HuH-7.5 (cell line): ENCODE measurements around the gene YARS2.
"Not testable (repeated sequence)": the region's sequence is repeated elsewhere in the genome, so short reads cannot be mapped to it uniquely, and the experiment has no call there.

Experiments used
- DNase-seq: peaks from one replicate; pipeline ENCODE4 v3.0.0; 2011; ENCODE audit warnings: low spot score

Gene YARS2

DNA sequence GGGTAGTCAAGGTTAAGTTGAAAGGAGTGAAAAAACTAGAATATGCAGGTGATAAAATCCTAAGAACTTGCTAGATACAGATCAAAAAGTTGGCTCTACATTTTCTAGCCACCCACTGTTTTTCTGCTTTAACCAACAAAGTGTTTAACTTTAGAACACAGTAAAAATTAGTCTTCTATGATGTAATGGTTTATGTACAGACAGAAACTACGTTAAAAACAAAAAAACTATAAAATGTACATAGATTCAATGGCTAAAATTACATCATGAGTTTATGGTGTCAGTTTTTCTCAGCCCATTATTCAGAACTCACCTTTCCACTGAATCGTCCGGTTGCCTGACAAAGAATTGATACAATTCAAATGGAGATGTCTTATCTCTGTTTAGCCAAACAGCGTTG lies 2.1 kb downstream of the YARS2 start:
- DNase-seq: no peak

DNA sequence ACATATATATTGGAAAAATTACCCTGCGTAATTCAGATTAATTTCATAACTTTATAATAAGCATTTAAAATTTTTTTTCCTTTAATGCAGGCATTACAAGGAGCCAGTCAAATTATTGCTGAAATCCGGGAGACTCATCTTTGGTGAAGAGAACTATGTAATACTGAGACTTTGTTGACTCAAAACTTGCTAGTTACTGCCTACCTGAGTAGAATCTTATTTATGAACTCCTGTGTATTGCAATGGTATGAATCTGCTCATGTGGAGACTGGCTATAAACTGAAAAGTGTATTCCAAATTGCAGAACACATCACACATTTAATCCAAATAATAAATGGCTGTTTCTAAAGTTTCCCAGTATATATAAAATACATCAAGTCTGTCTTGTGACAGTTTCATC lies 12.4 kb downstream of the YARS2 start:
- DNase-seq: no peak

DNA sequence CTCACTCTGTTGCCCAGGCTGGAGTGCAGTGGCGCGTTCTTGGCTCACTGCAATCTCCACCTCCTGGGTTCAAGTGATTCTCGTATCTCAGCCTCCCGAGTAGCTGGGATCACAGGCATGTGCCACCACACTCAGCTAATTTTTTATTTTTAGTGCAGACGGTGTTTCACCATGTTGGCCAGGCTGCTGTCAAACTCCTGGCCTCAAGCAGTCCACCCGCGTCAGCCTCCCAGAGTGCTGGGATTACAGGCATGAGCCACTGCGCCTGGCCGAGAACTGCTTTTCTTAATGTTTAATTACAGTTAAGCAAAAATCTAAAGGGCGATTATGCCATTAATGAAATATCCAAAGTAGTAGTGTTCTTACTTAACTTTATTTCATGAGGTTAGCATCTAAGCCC lies 13.6 kb downstream of the YARS2 start:
- DNase-seq: no peak

DNA sequence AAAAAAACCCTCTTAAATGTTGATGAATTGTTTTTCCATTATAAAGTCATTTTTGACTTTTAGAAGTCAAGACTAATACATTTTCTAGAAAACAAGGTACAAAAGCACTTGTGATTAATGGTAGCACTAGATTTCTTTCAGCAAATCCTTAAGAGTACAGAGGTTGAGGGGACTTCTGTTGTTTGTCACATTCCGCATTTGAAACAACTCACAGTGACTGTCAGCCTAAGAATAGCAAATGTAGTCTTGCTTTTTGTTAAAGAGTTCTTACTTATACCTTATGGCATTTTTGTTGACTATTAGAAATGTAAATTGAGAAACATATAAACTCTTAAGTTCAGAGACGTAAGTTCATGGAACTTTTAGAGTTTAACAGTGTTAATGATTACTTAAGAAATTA lies 16.4 kb downstream of the YARS2 start:
- DNase-seq: no peak

DNA sequence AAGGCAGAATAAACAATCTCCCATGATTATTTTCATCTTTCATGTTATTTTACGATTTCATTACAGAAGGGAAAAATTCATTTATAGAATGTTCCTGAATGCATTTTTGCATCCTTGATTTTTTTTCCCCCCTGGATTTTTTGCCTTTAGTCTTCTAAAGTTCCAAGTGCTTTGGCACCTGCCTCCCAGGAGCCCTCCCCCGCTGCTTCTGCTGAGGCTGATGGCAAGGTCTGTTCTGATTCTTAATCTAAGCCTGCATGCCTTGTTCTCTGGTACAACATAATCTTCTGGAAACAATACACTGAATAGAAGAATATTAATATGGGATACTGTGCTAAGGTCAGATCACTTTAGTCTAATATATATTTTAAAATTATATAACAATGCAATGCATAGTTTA lies 18.0 kb downstream of the YARS2 start:
- DNase-seq: no peak

DNA sequence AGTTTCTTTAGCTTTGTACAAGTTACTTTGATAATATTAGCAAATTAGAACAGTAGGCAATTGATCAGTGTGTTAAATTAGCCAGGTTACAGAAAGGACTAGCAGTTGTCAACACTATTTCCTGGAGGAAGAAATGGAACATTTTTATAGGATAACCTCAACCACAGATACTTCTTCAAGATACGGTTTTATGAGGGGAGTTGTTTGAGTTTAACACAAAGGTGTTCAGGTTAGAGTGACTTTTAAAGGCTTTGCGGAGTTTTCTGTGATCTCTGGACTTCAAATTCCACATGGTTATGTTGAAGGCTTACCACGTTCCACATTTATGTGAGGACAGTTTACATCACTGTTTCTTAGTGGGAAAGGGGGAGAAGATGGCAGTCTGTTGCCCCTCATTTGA lies 19.3 kb downstream of the YARS2 start:
- no peak for DNase-seq

DNA sequence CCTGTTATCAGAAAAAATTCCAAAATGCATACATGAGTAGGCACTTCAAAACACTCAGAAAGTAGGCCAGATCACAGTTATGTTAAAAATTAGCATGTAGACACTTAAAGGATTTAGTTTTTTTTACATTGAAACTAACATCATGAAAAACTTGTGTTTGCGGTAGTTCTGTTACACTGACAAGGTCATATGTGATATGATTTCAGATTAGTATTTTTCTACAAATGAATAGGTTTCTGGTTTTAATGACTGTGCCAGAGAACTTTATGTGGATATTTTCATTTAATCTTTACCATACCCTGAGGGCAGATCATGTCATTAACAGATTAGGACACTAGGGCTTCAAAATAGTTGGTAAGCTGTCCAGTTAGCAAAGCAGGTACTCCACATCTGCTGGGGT lies 20.7 kb downstream of the YARS2 start:
- no peak for DNase-seq

DNA sequence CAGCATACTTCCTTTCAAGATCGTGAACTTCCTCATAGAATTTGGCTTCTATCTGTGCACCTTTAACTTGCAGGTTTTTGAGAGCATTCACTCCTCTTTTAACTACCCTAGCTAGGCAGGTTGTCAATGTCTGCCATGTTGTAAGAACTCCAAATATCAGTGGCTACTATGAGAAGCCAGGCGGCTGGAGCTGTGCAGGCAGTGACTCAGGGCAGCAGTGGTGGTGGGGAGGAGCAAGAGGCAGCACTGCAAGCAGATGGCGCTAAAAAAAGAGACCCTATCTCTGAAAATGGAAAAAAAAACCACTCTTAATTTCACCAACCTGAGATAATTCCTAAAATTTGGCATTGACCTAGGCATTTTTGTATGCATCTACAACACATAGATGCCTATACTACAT lies 28.5 kb downstream of the YARS2 start:
- no peak for DNase-seq

DNA sequence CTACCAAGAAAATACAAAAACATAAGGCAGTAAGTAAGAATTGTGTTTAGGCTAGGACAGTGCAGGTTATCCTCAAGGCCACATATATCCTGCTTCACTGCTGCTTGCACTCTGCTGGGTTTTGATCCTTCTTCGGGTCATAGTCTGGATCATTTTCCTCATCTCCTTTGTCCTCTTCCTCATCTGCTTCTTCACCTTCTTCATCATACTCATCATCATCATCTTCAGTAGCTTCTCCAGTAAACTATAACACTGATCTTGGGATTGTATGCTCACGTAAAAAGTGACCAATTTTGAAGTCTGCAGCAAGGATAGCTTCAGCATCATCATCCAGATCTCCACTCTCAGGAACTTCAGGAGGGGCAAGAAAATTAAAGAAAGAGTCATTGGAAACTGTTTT lies 29.4 kb downstream of the YARS2 start:
- DNase-seq: no peak

DNA sequence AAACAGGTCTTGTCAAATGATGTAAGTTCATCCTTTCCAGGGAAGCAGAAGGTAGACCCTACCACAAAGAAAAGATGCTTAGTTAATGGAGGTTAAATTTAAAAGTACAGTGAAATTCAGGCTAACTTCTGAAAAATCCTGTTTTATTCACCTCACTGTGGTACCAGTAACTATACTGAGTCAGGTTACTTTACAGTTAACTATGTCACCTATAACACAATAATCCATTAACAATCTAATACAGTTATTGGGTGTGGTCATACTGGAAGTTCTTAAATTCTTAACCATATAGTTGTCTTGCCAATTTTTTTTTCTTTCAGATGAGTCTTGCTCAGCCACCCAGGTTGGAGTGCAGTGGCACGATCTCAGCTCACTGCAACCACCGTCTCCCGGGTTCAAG lies 30.4 kb downstream of the YARS2 start:
- DNase-seq: not testable (repeated sequence)

DNA sequence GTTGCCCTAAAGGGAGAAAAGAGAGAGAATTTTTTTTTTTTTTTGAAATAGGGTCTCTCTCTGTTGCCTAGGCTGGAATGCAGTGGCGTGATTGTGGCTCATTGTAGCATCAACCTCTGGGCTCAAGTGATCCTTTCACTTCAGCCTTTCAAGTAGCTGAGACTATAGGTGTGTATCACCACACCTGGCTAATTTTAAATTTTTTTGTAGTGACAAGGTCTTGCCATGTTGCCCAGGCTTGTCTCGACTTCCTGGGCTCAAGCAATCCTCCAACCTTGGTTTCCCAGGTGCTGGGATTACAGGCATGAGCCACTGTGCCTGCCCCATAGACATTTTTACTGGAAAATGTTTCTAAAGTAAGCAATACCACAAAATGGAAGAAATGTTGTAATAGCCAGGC lies 36.8 kb downstream of the YARS2 start:
- no peak for DNase-seq

DNA sequence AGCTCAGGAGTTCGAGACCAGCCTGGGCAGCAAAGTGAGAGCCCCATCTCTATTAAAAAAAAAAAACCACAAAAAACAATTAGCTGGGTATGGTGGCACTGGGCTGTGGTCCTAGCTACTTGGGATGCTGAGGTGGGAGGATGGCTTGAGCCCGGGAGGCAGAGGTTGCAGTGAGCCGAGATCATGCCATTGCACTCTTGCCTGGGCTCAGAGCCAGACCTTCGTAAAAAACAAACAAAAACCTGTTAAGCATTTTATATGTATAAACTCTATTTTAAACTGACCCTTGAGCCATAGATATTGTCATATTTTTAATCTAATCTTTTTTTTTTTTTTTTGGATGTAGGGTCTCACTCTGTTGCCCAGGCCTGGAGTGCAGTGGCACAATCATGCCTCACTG lies 40.9 kb downstream of the YARS2 start:
- no peak for DNase-seq

DNA sequence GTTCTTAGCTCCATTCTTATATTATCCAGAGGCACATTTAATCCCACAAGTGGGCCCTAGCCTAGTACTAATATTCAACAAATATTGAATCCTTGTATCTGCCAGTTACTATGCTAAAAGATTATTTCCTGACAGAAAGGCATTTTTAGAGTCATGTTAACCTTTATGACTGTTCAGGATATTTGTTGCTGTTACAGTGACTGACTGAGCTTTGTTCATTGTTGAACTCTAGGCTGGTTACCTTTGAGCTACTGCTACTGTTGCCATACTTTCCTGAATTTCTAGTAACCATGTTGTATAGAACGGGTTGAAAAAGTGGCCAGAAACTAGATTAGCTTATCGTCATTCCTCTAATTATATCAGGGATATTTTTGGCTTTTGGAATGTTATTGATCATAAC lies 46.8 kb downstream of the YARS2 start:
- DNase-seq: no peak

DNA sequence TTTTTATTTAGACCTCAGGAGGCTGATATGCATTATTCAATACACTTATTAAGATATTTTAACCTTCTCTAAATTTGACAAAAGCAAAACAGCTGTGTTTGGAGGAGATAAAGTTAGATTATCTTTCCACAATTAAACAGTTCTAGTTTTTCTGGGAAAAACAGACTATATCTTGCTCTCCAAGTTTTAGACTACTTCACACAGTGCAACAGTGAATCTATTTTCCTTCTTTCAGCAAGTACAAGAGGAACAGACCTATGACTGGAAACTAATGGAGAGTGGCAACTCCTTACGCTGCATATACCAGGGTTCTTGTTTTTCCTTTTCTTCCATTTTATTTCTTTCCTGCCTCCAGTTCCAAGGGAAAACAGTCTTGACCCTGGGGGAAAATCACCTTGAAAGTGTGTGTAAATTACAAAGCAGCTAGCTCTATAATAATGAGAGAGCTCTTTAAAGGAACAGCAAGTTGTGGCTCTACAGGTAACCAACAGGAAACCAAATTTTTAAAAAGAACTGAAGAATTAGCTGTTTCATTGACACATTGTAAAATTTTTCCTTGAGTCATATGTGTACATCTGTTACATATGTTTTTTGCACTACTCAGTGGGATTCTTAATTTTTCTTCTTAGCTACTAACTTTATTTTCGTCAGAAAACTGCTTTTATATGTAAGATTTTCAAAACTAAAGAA lies 49.2 kb downstream of the YARS2 start:
- no peak for DNase-seq

DNA sequence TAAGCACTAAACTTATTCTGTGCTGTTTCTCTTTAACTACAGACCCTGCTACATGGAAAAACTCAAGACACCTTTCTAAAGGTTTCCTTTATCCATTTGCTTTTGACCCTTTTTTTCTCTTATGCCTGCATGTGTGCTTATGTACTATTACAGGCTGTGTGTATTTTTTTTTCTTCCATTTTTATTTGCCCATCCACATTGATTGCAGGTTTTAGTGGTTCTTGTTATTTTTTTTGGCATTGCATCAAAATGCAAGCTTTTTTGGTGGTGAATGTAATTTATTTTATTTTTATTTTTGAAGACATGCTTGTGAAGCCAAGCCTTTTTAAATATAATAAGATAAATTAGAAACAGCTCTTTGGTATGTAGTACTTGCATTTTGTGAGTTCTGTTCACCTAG lies 49.9 kb downstream of the YARS2 start:
- DNase-seq: no peak

DNA sequence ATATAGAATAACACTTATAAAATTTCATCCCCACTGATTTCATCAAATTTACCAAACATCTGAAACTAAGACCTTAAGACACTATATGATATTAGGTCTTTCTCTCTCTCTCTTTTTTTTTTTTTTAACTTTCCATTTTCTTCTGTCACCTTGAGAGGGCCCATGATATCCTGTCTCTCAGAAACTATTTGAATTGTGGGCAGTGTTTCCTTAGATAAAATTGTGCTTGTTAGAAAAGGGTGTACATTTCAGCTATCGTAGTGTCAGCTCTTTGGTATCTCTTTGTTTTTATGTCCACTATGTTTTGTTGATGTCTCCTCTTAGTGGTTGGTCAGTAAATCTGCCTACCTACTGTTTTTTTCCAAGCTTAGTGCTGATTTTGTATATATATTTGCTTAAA lies 52.8 kb downstream of the YARS2 start:
- DNase-seq: no peak

DNA sequence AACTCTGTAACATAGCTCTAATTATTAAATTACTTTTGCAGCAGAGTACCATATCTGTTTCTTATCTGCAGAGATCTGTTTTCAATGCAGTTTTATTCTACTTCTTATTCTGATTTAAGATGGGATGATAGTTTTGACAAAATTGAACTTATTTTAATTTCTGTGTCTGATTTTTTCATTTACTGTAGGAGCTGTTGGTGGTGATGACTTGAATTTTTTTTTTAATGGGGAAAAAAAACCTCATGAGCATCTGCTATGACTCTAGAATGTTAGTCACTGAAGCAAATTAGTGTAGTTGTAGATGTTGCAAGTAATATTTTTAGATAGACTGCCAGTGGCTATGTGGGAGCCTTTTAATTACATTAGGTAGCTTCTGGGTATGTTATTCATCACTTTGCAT lies 53.2 kb downstream of the YARS2 start:
- DNase-seq: no peak

DNA sequence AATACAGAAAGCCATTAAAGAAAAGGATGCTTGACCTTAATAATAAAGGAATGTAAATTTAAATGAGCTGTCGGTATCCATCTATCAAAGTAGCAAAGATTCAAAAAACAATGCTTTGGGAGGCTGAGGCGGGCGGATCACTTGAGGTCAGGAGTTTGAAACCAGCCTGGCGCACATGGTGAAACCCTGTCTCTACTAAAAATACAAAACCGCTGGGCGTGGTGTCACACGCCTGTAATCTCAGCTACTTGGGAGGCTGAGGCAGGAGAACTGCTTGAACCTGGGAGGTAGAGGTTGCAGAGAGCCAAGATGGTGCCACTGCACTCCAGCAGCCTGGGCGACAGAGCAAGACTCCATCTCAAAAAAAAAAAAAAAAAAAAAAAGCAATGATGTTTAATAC lies 56.3 kb downstream of the YARS2 start:
- DNase-seq: not testable (repeated sequence)

DNA sequence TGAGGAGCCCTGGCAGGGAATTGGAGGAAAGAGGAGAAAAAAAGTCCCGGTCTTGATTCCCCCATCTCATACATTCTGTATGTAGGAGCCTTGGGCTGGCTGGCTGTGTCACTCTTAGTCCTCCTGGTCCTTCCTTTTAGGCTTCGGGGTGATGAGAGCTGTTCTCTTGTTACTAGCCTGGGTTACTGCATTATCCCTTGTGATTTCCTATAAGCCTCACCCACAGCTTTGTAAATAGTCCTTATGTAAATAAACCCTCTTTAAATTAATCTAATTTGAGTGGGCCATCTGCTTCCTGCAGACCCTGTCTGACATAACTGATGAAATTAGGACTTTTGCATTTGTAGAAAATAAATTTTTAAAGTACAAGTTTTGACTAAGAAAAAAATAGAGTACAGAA lies 57.4 kb downstream of the YARS2 start:
- DNase-seq: no peak

DNA sequence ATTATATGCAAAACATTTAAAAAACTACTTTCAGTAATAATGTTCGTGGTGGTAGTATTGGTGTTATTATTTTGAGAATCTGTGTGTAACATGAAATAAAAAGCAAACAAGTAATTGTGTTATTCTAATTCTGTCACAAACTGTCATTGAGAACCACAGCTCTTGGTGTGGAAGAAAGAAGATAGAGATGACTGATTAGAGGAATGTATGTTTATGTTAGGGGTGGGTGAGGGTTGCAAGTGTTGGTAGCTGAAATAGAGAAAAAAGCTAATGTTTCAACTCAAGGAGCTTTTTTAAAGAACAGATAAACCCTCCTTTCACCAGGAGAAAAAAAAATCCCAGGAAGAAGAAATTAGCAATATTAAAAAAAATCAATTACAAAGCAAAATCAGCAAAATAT lies 58.3 kb downstream of the YARS2 start:
- DNase-seq: no peak
